LNCaP clone FGC (cell line): Measurements from ENCODE around the gene ZDHHC19.

Experiments used
- DNase-seq: peaks from one replicate; pipeline ENCODE4 v3.0.0-alpha.2; 2011; ENCODE audit warnings: low read depth
- H3K4me3 ChIP-seq: 2 replicates; pipeline ENCODE4 v1.5.1; 2011; ENCODE audit warnings: mild to moderate bottlenecking, low read depth, low read length, control low read depth
- TF ChIP-seq, protein P1 (sequence below): IDR thresholded peaks from 2 replicates; pipeline ENCODE4 v1.5.1; 2012; ENCODE audit warnings: mild to moderate bottlenecking; ENCODE audit not compliant: control insufficient read depth, insufficient read depth; ENCODE audit errors: extremely low read depth

The ZDHHC19 gene

DNA sequence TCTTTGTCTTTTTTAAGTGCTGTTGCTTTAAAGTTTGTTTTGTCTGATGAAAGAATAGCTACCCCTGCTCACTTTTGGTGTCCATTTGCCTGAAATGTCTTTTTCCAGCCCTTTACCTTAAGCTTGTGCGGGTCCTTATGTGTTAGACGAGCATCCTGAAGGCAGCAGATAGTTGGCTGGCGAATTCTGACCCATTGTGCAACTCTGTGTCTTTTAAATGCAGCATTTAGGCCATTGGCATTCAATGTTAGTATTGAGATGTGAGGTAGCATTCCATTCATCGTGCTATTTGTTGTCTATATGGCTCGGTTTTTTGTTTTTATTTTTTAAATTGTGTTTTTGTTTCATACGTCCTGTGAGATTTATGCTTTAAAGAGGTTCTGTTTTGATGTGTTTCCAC lies 55.0 kb downstream of the ZDHHC19 start:
- TF ChIP-seq, protein P1, sequence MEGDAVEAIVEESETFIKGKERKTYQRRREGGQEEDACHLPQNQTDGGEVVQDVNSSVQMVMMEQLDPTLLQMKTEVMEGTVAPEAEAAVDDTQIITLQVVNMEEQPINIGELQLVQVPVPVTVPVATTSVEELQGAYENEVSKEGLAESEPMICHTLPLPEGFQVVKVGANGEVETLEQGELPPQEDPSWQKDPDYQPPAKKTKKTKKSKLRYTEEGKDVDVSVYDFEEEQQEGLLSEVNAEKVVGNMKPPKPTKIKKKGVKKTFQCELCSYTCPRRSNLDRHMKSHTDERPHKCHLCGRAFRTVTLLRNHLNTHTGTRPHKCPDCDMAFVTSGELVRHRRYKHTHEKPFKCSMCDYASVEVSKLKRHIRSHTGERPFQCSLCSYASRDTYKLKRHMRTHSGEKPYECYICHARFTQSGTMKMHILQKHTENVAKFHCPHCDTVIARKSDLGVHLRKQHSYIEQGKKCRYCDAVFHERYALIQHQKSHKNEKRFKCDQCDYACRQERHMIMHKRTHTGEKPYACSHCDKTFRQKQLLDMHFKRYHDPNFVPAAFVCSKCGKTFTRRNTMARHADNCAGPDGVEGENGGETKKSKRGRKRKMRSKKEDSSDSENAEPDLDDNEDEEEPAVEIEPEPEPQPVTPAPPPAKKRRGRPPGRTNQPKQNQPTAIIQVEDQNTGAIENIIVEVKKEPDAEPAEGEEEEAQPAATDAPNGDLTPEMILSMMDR, result no peak
- no peak for DNase-seq
- no peak overlapping the region for H3K4me3 ChIP-seq

DNA sequence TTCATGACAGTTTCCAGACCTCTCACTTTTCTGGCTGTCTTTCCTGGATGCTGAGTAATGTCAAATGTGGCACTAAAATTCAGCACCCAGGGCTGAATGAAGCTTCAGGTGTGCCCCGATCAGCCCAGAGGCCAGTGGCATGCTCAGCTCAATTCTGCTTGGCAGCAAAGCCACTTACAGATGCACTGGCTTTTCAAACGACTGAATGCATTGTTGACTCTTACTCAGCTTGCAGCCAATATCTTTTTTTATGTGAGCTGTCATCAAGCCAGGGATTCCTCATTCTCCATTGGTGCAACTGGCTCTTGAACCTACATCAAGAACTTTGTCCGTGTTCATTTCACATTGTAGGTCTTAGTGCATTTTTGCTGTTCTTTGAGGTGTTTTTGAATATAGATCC lies 60.7 kb downstream of the ZDHHC19 start:
- TF ChIP-seq, protein P1, result no peak
- H3K4me3 ChIP-seq, result no peak overlapping the region
- DNase-seq, result no peak

DNA sequence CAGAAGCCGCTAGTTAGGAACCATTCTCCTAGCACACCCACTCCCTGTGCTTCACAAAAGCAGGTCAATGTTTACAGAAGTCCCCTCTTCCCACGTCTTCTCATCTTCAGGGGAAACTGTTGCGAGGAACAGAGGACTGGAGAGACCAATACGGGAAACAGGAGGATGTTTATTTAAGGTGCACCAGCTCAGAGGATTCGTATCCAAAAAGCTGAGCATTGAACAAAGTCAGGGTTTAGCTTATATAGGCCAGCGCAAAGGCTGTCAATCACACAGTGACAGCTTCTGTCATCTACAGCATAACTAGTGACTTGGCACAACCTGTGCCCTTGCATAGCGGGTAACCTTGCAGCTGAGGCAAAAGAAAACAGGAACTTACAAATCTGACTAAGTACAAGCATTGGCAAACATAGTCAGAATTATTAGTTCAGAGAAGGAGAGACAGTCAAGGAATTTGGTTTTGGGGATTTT lies 61.3 kb downstream of the ZDHHC19 start:
- no peak overlapping the region for H3K4me3 ChIP-seq
- DNase-seq, result no peak
- TF ChIP-seq, protein P1, result no peak

DNA sequence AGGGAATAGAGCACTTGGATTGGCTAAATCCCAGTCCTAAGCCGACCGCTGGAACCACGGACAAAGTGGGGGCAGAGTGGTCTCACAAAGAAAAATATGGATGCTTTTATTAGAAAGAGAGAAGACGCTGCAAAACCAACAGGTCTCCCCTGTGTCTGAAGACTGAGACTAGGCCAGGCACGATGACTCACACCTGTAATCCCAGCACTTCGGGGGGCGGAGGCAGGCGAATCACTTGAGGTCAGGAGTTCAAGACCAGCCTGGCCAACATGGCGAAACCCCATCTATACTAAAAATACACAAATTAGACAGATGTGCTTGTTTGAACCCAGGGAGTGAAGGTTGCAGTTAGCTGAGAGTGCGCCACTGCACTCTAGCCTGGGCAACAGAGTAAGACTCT lies 61.8 kb downstream of the ZDHHC19 start:
- TF ChIP-seq, protein P1, result no peak
- no peak overlapping the region for H3K4me3 ChIP-seq
- no peak for DNase-seq
